ENCODE data around the gene ADAR.

- TF ChIP-seq CTCF (conservative IDR thresholded peaks at IDR 0.05; ENCODE audit: low read depth, low read length) (no peak), EZH2 (IDR thresholded peaks at IDR 0.05; ENCODE audit: borderline replicate concordance, low read depth, low read length, poor library complexity, severe bottlenecking) (no peak)
Measured at GRCh38 chr1:154608397-154609270, 648 bp upstream of the ADAR start.
